IPS-NIHi7 (cell line): ENCODE data around the gene CCNL2.
"Not testable (repeated sequence)": the region's sequence is repeated elsewhere in the genome, so short reads cannot be mapped to it uniquely, and the experiment has no call there.

Experiments used
- DNase-seq: peaks from one replicate; pipeline ENCODE4 v3.0.0; 2012; ENCODE audit warnings: mixed read lengths; ENCODE audit errors: extremely low spot score

CCNL2 gene

GRCh38 chr1:1373815-1374588 lies 25.1 kb downstream of the CCNL2 start:
- DNase-seq, result peak; percentile 7

GRCh38 chr1:1373051-1373814 lies 25.9 kb downstream of the CCNL2 start:
- DNase-seq, result no peak

DNA sequence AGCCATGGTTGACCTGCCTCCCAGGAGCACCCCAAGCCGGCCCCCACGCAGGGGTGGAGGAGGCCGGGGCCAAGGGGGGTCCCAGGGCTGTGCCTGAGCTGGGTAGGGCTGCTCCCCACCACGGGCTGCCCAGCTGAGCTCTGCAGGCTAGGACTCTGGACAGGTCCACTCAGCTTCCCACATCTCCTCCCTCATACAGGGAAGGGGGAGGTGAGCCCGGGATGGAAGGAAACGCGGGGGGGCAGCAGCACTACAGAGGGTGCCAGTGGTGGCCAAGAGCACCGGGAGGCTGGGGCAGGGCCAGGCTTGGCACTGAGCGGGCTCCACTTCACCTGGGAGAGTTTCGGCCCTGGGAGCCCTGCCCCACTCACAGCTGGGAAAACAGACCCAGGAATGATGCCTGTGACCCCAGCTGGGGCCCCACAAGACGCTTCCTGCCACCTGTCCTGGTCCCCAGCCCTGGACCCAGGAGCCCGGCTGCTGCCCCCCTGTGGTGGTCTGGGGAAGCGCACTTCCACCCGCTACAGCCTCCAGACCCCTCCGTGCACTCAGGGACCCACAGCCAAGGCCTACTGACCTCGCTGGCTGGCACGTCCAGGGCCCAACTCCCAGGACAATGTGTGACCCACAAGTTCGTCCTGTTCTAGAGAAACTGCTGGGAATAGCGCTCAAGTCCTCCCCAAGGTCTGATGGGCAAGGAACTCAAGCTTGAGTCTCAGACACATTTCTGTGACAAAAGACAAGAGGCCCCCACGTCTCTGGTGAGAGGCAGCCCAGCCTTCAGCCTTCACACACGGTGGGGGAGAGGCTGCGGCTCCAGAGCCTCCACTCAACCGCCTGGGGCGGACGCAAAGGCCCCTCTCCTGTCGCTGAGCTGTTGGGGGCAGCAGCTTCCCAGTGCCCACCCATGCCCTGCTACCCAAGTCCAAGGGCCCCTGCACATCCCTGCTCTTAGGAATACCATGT lies 27.1 kb downstream of the CCNL2 start:
- DNase-seq, result peak; percentile 90

GRCh38 chr1:1371364-1371745 lies 27.8 kb downstream of the CCNL2 start:
- no peak for DNase-seq

DNA sequence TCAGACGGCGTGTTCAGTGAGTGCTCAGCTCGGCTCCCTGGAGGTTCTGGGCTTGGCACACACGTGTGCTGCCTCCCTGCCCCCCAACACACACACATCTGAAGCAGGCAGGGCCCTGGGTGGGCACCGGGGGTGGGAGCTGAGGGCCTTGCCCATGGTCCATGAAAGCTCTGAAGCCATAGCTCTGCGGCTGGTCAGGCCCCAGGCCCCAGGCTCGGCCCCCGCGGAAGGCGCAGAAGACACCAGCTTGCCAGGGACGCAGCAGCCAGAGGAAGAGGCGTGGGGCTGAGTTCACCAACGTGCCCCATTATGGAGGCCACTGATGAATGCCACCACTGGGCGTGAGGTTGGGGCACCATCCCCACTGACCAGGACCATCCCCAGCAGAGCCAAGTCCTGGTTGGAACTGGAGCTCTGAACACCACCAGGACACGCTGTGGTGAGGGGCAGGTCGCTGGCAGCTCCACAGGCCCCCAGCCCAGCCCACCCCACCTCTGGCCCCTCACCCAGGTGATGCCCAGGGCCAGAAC lies 28.3 kb downstream of the CCNL2 start:
- DNase-seq, result no peak

GRCh38 chr1:1370094-1370493 lies 29.0 kb downstream of the CCNL2 start:
- not testable (repeated sequence) for DNase-seq

DNA sequence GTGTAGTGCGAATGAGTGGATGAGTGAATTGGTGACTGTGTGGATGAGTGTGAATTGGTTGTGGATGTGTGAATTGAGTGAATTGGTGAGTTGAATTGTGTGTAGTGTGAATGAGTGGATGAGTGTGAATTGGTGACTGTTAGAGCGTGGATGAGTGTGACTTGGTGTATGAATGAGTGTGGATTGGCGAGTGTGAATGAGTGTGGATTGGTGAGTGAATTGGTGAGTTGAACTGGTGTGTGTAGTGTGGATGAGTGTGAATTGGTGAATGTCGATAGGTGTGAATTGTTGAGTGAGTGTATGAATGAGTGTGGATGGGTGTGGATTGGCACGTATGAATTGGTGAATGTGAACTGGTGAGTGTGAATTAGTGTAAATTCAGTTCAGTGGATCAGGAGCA lies 31.8 kb downstream of the CCNL2 start:
- DNase-seq, result no peak

DNA sequence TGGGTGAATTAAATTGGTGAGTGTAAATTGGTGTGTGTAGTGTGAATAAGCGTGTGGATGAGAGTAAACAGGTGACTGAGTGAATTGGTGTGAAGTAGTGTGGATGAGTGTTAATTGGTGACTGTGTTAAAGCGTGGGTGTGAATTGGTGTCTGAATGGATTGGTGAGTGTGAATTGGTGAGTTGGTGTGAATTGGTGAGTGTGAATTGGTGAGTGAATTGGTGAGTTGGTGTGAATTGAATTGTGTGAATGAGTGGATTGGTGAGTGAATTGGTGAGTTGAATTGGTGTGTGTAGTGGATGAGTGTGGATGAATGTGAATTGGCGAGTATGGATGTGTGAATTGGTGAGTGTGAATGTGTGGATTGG lies 32.5 kb downstream of the CCNL2 start:
- no peak for DNase-seq

DNA sequence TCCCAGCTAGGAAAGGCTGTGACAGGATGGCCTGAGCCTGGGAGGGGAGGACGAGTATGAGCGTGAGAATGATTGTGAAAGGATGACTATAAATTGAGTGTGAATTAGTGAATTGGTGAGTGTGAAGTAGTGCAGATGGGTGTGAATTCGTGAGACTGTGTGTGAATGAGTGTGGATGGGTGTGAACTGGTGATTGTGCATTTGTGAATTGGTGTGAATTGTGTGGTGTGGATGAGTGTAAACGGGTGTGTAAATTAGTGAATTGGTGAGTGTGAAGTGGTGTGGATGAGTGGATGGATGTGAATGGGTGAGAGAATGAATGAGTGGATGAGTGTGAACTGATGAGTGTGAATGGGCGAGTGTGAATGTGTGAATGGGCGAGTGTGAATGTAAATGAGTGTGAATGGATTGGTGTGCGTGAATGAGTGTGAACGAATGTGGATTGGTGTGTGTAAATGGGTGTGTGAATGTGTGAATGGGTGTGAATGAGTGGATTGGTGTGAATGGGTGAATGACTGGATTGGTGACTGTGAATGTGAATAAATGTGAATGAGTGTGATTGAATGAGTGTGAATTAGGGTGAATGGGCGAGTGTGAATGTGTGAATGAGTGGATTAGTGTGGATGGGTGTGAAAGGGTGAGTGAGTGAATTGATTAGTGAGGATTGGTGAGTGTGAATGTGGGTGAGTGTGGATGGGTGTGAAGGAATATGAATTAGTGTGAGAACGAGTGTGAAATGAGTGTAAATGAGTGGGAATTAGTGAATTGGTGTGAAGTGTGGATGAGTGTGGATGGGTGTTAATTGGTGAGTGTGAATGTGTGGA lies 33.0 kb downstream of the CCNL2 start:
- no peak for DNase-seq

GRCh38 chr1:1364266-1364665 lies 34.9 kb downstream of the CCNL2 start:
- no peak for DNase-seq

DNA sequence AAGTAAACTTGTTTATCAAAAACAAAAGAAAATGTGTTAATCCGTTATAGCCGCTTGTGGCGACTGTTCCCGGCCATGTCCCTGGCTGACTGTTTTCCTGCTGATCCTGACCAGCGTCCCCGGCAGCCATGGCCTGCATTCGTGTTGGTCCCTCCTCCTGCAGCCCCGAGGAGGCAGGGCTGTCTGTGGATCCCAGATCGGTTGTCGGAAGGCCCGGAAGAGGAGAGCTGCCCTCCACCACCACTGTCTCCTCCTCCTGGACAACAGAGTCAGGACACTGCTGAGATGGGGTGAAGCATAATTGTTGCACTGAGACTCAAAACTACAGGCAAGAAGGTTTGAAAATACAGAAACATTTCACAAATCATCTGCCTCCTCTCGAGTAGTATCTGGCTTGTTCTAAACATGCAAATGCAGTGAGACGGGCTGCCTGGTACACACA lies 37.1 kb downstream of the CCNL2 start:
- DNase-seq, result peak; percentile 65

- DNase-seq, result no peak
Measured at GRCh38 chr1:1361233-1361981, 37.7 kb downstream of the CCNL2 start.

DNA sequence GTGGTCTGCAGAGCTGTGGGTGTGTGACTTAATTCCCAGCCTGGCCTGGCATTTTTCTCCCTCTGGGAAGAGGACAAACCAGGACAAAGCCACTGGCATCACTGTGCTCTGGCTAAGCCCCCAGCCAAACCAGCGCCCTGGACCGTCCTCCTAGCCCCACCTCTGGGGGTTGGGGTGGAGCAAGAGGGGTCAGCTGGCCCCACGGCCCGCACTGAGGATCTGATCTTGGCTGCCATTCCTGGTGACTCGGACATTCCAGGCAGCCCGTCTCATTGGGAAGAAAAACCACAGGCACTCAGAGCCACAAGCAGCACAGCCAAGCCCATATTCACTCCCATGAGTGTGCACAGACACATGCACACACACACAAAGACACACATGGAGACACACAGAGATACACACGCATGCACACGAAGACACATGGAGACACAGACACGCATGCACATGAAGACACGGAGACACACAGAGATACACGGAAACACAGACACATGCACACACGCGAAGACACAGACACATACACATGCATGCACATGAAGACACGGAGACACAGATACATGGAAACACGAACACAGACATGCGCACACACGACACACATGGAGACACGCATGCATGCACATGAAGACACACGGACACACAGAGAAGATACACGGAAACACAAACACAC lies 38.5 kb downstream of the CCNL2 start:
- no peak for DNase-seq

DNA sequence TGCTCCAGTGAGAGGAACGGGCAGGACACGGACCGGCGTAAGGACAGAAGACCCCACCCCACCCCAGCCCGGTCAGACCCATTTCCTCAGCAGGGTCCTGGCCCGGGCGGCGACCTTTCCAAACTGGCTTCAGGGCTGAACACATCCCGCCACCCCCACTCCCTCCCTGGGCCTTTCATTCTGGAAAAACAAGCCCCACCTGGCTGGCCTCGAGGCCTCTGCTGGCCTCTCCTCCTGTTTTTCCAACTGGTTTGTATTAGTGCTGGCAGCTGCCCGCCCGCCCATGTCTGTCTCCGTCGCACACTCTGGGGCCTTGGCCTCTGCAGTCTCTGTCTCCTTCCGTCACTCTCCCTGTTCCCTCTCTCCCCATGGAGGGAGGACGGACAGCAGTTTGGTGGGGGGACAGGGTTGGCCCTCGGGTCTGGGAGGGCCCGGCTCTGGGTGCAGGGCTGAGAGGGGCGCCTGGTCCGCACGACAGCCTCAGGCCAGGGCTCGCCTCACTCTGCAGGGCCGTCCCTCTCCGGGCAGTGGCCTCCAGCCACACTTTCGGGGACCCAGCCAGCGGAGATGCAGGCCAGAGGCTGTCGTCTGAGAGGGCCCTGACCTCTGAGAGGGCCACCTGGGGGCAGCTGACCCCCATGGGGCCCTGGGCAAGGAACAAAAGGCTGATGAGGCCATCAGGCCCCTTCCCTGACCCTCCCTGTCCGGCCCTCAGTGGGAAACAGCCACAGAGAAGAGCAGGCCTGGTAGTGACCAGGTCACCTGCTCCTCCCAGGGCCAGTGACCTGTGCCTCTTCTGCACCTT lies 39.3 kb downstream of the CCNL2 start:
- no peak for DNase-seq

DNA sequence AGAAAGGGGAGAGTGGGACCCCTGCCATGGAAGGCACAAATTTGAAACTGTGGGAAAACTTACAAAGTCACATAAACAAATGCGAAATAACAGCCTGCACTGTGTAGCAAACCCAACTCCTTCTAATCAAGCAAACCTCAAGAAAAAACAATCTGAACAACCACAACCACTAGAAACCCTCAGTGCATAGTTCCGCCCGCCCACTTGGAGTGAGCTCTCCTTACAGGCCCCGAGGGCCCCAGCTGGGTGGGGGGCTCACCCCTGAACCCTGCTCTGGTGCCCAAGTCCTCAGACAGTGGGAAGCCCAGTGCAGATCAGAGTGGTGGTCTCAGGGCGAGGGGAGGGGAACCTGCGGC lies 39.8 kb downstream of the CCNL2 start:
- DNase-seq, result no peak

GRCh38 chr1:1358433-1359271 lies 40.5 kb downstream of the CCNL2 start, which contains the start of gene MXRA8:
Gene MXRA8 (minus strand): TSS chr1:1358555. CDS start chr1:1358504, 51 bp downstream.
- peak; percentile 61 for DNase-seq

GRCh38 chr1:1357871-1358432 lies 41.2 kb downstream of the CCNL2 start:
- no peak for DNase-seq
